Endothelial cell of umbilical vein (primary cell): ENCODE measurements around the gene AP3S1.
A peak's percentile ranks its signal among the peaks of the same experiment; 100 is the strongest.

Experiments used
- EZH2 ChIP-seq: IDR thresholded peaks from 2 replicates; pipeline ENCODE4 v1.6.1; 2012; ENCODE audit warnings: borderline replicate concordance, low read depth, mild to moderate bottlenecking, moderate library complexity, low read length, inconsistent platforms; ENCODE audit not compliant: severe bottlenecking
- FOS ChIP-seq: IDR thresholded peaks from 2 replicates; pipeline ENCODE4 v1.6.1; 2011; ENCODE audit warnings: mild to moderate bottlenecking, low read length, moderate library complexity, borderline replicate concordance; ENCODE audit not compliant: insufficient read depth
- JUN ChIP-seq: IDR thresholded peaks from 2 replicates; pipeline ENCODE4 v1.6.1; 2011; ENCODE audit warnings: borderline replicate concordance, low read depth; ENCODE audit not compliant: insufficient read length, insufficient read depth
- POLR2A ChIP-seq: IDR thresholded peaks from 2 replicates; pipeline ENCODE4 v1.6.1; 2012; ENCODE audit warnings: low read depth, mild to moderate bottlenecking, control low read depth, low read length
- TF ChIP-seq, protein P1 (sequence below), 2 donors: IDR thresholded peaks; 1 replicate in 1 of 2; 2 replicates in 1 of 2; pipeline ENCODE4 v1.5.1; 2011; ENCODE audit warnings: low read length in 2 of 2, mild to moderate bottlenecking in 2 of 2, moderate library complexity in 2 of 2, control low read depth in 1 of 2, inconsistent platforms in 1 of 2, low read depth in 1 of 2; ENCODE audit not compliant: insufficient read depth in 1 of 2; ENCODE audit errors: extremely low read depth in 1 of 2

DNA sequence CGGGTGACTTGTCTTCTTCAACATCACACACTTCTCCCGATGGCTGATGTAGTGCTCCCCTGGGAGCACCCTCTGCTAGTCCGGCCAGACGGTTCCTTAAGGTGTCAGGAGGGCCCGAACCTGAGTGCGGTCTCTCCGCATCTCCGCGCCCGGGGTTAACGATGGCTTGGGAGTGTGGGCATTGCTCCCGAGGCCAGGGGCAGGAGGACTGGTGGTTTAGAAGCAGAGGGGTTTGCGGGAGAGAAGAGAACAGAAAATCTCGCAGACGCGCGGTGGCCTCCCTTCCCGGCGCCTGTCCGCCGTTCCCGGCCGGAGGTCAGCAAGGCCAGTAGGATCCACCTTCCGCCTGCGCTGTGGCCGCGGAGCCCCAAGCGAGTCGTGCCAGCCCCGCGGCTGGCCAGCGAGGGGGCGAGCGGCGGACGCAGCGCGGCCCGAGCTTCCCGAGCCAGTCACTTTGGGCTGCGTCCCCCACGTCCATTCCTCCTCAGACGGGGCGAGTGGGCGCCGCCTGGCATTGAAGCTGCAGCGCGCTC lies 26.0 kb upstream of the AP3S1 start:
- TF ChIP-seq POLR2A (no peak), FOS (no peak), EZH2 (peak; percentile 61), JUN (no peak)
- TF ChIP-seq, protein P1, sequence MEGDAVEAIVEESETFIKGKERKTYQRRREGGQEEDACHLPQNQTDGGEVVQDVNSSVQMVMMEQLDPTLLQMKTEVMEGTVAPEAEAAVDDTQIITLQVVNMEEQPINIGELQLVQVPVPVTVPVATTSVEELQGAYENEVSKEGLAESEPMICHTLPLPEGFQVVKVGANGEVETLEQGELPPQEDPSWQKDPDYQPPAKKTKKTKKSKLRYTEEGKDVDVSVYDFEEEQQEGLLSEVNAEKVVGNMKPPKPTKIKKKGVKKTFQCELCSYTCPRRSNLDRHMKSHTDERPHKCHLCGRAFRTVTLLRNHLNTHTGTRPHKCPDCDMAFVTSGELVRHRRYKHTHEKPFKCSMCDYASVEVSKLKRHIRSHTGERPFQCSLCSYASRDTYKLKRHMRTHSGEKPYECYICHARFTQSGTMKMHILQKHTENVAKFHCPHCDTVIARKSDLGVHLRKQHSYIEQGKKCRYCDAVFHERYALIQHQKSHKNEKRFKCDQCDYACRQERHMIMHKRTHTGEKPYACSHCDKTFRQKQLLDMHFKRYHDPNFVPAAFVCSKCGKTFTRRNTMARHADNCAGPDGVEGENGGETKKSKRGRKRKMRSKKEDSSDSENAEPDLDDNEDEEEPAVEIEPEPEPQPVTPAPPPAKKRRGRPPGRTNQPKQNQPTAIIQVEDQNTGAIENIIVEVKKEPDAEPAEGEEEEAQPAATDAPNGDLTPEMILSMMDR (IDR thresholded peaks at IDR 0.05; ENCODE audit: extremely low read depth in 1 of 2, insufficient read depth in 1 of 2, low read depth in 1 of 2, low read length in 2 of 2): no peak
